Glomerular visceral epithelial cell (primary cell): ENCODE data around the gene FAM177B.

Experiments
- DNase-seq: peaks from one replicate; pipeline ENCODE4 v3.0.0-alpha.2; 2016; ENCODE audit errors: extremely low spot score

FAM177B gene

DNA sequence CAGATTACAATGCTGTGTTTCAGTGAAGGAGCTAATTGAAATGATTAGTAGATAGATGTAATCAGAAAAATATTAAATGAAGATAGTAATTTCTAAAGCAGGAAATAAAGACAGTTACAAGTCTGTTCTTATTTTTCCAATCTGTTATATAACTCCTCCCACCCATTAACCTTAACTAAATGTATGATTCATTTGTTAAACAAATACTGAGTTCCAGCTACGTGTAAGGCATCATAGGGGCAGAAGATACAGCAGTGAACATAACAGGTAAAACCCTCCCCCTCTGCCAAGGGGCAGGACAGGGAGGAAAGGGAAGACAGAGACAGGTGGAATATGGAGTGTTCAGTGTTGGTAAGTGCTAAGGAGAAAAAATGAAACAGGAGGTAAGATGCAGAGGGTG lies at the start of gene FAM177B:
TSS of gene FAM177B (plus strand) at position 231 of the 400 bp plus-strand sequence. CDS start 9,344 bp downstream, outside the sequence.
- no peak for DNase-seq

DNA sequence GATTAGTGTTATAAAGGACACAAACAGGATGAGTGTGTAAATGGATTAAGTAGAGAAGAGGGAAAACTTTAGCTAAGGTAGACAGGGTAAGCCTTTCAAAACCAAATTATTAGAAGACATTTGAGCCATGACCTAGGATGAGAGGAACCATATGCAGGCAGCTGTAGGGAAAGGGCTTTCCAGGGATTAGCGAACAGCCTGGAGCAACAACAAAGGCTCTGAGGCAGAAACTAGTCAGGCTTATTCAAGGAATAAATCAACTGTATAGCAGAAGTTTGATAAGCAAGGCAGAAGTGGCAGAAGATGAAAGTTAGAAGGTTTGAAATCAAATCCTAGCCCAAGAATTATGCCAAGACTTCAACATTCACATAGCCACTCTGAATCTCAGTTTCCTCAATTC lies 46.0 kb upstream of the FAM177B start:
- no peak for DNase-seq

DNA sequence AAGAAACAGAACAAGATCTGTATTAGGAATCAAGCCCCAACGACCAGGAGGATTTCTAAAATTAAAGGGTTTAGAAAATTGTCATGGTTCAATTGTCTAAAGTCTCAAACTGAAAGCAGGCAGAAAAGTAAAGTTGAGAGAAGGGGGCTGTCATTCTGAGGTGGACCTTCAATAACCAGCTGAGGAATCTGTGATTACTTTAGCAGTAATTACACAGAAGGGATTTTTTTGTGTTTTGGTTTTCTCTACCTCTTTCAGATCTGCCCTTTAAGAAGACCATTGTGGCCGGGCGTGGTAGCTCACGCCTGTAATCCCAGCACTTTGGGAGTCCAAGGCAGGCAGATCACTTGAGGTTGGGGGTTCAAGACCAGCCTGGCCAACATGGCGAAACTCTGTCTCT lies 42.1 kb upstream of the FAM177B start:
- no peak for DNase-seq

DNA sequence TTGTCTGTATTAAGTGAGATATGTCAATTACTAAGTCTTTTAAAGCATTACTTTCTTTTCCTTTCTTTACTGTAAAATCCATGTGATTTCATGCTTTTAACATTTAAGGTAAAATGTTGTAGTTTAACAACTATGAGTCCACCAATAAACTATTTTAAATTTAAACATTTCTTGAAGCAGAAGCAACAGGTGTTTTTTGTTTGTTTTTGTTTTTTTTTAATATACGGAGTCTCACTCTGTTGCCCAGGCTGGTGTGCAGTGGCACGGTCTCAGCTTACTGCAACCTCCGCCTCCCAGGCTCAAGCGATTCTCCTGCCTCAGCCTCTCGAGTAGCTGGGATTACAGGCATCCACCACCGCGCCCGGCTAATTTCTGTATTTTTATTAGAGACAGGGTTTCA lies 40.3 kb upstream of the FAM177B start:
- no peak for DNase-seq

DNA sequence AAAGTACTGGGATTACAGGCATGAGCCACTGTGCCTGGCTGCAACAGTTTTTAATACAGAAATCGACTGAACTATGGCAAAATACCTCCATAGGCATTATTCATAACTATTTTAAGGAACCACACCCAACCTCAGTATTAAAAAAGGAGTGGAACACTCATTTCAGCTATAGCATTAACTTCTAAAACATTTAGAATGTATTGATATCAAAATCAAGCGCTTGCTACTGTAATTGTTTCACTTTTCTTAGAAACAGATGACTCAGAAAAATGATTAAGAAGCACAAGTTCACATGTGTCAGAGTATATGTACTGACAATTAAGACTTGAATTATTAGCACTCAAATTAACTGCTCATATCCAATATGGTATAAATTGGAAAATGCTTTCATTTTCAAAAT lies 39.8 kb upstream of the FAM177B start:
- no peak for DNase-seq

DNA sequence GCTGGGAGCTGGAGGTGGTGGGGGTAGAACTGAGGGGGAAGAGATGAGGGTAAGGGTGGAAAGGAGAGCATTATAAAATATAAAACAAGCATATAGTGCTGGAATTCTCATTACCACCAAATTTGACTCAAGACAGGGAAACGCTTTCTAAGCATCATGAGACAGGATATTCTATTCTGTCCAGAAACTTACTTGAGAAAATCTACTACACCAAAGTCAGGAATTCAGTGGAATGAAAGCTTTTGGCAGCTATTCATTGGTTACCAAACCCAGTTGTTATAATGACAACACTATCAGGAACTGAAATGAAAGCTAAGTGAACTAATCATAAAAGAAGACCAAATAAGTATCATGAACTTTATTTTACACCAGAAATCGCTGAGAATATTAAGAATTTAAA lies 39.2 kb upstream of the FAM177B start:
- DNase-seq = no peak

DNA sequence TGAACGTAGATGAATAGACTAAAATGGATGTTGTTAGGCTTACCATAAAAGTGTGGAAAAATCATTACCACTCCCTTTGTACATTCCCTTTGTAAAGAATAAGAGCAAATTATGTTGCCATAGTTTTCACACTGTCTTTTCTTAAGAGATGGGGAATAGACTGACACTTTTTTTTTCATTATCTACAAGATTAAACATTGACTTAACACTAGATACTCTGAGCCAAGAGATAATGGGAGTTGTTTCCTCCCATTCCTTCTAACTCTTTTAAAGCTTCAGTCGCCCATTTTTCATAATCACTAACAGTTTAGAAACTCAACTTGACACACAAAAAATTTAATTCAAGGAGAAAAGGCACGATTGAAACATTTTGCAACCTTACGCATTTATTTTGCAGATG lies 34.8 kb upstream of the FAM177B start:
- DNase-seq = no peak

DNA sequence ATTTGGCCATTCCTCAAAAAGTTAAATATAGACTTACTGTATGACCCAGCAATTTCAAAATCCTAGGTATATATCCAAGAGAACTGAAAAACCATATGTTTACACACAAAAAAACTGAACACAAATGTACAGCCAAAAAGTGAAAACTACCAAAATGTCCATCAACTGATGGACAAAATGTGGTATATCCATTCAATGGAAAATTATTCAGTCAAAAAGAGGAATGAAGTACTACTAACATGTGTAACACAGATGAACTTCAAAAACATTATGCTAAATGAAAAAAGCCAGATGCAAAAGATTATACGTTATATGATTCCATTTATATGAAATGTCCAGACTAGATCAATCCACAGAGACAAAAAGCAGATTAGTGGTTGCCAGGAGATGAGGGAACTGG lies 32.7 kb upstream of the FAM177B start:
- no peak for DNase-seq

DNA sequence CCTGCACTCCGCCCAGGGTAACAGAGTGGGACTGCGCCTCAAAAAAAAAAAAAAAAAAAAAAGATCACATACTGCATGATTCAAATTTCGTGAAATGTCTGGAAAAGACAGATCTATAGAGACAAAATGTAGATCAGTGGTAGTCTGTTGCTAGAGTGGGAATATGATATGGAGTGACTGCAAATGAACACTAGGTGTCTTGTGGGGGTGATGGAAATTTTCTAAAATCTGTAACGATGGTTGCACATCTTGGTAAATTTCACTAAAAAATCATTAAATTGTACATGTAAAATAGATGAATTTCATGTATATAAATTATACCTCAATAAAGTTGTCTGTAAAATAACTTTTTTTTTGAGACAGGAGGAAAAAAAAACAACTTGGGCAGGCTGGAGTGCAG lies 30.2 kb upstream of the FAM177B start:
- no peak for DNase-seq

DNA sequence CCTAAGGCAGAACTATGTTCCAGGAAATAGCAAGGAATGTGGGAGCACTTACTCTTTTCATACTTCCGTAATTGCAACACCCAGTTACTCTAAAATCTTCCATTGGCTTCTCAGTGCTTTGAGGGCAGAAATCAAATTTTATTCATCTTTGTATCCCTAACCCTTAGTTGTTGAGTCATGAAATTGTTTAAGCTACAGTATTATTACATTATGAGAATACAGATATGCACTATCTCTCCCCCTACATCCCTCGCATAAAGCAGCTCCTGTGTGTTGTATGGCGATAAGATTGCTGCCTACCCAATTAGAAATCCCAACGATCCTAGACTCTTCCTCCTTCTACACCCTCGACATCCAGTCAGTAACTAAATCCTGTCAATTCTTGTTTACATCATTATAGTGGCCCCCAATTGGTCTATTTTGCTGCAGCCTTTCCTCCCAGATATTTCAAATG lies 27.3 kb upstream of the FAM177B start:
- no peak for DNase-seq

DNA sequence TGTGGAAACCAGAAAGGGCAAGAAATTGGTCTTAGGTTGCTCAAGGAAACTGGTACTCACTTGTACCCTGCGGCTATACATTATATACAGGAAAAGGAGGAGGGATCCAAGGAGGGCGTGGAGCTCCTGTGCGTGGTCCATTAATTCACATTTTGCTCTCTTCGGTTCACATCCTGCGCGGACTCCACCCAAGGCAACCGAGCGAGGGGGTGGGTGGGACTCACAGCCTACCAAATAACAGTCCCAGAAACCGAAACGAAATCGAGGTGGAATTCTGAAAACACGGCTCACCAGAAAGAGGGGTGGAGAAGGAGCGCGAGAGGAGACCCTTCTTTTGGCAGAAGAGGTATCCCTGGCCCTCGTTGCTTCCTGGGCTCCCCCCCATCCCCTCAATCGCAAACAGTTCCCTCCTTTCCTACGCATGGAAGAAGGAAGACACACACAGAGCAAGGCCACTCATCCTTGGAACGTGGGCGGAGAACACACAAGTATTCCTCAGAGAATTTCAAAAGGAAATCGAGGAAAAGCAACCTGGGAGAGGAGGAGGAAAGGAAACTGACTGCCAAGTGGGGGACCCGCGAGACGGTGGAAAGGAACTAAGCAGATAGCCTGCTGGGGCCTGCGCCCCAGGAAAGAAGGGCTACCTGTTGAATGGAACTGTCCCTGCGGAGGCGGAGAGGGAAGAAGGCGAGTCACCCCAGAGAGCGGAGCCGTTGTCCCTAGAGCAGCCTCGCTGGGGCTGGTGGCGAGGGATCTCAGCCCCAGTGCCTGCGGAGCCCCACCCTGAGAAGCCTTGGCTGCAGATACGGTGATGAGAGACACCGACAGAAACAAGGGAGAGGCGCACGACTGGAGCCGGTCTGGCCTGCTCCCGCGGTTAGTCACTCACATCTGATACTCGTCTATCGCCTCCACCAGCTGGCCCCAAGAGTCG lies 25.4 kb upstream of the FAM177B start:
- peak; percentile 74 for DNase-seq

DNA sequence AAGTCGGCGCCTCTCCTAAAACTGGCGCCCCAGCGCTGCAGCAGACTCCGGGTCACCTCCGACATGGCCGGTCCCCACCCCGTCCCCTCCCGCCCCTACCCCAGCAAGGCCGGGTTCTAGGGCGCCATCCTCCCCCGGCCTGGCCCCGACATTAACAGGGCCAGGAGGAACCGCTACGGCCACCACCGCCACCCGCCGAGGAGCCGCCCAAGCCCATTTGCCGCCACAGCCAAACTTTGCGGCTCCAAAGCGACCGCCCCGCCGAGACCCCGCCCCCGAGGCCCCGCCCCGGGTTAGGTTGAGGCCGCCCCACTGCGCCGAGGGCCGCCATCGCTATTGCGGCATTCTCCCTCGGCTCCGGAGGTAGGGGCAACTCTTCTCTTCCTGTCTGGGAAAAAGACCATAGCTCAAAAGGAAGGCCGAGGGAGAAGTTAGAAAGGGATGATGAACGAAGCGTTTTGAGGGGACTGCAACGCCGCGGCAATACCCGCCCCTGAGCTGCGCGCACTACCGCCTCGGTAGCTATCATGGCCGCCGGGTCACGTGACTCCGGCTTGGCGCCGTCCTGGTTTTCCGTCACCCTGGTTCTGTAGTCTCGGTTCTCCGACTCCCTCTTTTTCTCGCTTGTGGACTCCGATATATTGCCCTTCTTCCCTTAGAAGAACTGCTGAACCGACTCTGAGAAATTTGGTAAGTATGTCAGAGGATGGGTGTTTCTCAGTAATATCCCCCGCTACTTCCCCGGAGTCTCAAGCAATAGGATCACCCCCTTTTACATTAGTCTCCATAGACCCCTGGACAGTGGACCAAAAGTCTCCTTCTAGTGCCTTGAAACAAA lies 24.5 kb upstream of the FAM177B start, which contains the start of the genes AIDA and BROX:
TSS of gene AIDA (minus strand) at position 239 of the 838 bp plus-strand sequence. CDS start at position 65, 174 bp downstream.
TSS of gene BROX (plus strand) at position 312 of the 838 bp plus-strand sequence. CDS start 3,136 bp downstream, outside the sequence.
- DNase-seq = peak; percentile 89

DNA sequence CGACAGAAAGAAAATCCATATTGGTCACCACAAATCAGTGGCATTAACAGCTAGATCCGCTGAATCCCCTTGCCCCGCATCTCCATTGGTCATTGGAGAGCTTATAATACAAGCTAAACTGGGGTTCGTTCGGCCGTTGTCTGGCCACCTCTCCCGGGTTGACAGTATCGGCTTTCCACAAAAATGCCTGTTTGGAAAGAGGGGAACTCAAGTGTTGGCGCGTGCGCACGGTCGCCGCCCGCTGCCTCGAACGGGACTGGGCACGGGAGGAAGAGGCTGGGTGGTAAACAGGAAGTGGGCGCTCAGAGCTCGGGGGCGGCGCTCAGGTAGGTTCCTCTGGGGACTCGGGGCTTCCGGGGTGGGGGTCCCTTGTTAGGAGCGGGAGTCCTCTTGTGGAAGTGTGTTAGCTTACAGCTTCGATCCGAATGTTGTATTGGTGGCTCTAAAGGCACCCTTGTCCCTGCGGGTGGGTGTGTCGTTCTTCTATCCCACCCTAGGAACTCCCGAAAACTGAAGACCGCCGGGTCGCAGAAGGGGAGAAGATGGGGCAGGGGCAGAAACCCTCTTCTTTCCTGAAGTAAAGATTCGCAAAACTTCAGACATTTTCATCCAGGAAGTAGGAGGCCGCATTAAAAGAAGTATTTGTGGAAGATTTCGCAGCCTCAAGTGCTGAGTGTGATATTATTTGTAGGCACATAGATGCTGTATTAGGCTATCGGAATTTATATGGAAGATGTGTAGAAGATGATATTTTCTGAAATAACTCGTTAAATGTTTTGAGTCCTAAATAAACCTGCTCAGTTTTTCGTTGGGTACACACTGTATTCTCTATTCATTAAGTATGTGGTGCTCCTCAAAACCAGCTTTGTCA lies 23.7 kb upstream of the FAM177B start:
- DNase-seq = peak; percentile 95

DNA sequence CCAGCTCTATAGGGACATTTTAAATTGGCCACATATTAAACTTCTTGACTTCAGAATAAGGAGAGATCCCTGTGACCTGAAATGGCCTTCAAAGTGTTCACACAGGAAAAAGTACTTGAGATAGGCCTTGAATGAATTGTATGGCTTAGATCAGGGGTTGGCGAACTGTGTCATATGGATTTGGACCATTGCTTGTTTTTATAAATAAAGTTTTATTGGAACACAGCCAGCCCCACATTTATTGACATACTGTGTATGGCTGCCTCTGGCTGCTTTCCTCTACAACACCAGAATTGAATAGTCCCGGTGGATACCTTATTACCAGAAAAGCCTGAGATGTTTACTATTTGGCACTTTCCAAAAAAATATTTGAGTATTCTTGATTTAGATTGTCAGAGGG lies 20.6 kb upstream of the FAM177B start:
- no peak for DNase-seq

DNA sequence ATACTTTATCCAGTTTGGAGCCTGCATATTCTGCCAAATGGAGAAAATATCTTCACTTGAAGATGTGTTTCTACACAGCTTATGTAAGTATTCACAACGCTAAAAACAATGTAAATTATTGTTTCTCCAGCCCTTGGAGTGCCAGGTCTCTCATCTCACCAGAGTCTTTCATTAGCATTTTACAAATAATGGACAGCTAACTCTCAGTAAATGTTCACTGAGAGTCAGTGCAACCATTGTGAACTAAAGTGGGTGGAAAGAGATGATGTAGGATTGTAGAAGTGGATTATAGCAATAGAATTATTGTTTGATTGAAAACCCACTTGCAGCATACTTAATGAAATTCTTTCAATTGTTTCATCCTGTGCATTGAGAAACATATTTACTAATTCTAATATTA lies 8.3 kb upstream of the FAM177B start:
- DNase-seq = no peak

DNA sequence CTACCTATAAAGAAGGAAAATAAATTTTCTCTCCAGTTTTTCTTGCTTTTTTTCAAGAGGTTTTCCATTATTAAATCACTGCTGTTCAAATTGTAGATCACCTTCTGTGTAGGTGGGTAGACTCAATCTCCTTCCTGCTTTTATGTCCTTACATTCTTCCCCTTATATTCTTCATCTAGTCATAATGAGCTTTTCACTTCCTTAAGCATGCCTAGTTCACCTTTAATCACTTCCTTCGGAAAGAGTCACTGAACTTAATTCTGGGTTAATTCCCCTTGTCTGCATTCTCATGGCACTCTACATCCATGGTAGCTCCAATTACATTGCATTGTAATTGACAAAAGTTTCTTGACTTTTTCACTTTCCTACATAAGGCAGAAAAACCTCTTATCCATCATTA lies 6.1 kb upstream of the FAM177B start:
- no peak for DNase-seq

DNA sequence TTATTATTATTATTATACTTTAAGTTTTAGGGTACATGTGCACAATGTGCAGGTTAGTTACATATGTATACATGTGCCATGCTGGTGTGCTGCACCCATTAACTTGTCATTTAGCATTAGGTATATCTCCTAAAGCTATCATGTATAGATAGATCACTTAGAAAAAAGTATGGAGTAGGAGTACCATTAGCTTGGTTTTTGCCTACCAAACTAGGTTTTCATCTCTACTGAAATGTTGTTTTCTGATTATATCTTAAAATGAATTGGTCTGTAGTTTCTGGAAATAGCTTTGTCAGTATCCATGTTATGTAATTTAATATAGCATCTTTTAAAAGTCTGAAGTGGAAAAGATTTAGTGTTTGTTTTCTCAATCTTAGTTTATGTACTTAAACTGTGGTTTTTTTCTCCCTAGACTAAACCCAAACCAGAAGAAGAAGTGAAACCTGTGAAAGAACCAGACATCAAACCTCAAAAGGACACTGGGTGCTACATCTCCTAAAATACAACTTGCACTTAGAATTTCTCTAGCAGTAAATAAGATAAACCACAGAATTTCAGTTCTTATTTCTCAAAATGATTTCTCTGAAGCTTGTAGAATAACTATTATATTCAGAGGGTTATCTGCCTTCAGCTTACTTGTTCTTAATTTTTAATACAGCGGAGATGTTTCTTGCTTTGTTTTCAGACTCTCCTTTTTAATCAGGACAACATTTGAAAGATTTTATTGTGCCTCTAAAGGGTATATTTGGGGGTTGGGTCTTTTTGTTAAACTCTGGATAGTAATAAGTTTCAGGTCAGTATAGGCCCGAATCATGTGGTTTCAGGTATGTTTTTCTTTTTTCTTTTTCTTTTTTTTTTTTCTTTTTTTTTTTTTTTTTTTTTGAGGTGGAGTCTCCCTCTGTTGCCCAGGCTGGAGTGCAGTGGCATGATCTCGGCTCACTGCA lies 4.5 kb upstream of the FAM177B start:
- DNase-seq = no peak

DNA sequence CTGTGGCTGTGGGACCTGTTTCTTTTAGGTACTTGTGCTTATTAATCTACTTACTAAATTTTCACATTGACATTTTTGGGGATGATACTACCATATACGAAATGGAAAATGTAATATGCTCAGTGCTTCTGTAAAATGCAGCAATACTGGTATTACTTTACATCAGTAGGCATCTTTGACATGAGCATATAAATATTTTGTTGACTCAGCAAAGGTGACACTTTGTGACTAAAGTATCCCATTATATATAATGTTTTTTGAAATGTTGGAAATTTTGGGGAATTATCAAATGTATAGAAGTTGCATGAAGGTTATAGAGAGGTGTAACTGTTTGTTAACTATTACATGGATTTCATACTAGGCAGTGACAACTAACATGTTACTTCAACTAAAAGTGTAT lies 2.3 kb upstream of the FAM177B start:
- DNase-seq = no peak

DNA sequence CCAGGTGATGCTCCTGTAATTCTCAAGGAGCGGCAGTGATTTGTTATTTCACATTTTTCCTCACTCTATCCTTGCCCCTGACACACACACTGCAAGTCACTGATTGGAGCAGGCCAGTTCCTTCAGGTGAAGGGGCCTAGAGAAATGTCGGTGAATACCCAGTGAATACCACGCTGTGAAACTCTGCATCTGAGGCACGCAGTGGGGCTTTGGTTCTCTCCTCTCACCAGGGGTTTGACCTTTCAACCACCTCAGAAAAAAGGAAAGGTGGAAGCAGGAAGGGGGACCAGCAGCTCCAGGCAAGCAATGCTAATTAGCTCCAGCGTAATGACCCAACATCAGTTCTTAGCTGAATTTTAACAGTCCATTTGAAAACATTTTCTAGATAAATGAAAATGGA lies 532 bp upstream of the FAM177B start:
- no peak for DNase-seq

DNA sequence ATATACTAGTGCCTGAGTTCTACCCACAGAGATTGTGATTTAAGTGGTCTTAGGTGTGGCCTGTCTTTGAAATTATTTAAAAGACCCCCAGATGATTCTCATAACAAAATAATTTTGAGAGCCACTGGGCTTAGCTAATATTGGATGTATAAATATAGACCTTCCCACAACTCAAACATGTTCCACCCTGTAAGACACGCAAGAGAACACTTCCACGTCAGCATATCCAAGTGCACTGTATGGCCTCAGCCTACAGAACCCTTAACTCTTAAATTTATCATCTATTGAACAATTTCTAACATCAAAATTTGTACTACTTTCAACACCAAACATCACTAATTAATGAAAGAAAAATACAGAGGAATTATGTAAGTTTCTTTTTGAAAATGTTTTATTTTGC lies 2.5 kb downstream of the FAM177B start:
- DNase-seq = no peak
